DOHH2 (cell line): Measurements from ENCODE around the gene CLEC2B.

Source experiments
- CTCF ChIP-seq: fragments of 200-600 bp; sonication (generic); IDR thresholded peaks from one replicate; pipeline ENCODE4 v1.5.1; 2014; ENCODE audit warnings: antibody characterized with exemption, mild to moderate bottlenecking, low read depth, low read length; ENCODE audit not compliant: poor library complexity, severe bottlenecking
- EZH2phosphoT487 ChIP-seq: fragments of 200-600 bp; sonication (generic); IDR thresholded peaks from 2 replicates; pipeline ENCODE4 v1.6.1; 2017; ENCODE audit warnings: borderline replicate concordance, mild to moderate bottlenecking, antibody characterized with exemption, low read length, moderate library complexity, mixed read lengths

DNA sequence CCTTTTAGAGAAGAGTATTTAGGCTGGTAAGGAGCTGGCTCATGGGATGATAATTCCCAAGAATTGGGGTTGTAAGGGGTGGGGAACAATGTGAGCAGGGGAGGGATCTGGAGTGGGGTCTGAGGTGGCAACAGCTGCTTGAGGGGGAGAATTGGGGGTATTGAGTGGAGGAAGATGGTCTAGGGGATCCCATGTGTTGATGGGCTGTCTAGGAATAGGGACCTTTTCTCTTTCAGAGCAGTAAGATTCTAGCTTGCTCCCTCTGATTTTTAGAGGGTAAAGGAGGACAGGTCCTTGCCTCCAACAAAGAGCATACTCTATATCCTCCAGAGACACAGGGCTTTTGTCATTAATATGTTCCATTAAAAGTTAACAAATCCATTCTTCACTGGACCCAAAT is 40.6 kb upstream of the CLEC2B start:
- TF ChIP-seq CTCF = no peak
- TF ChIP-seq EZH2phosphoT487 = no peak
